ENCODE data around the gene CES1.
"Not testable (repeated sequence)": the region's sequence is repeated elsewhere in the genome, so short reads cannot be mapped to it uniquely, and the experiment has no call there.

The CES1 gene

GRCh38 chr16:55782091-55782792 is 50.7 kb downstream of the CES1 start:
- DNase-seq, result not testable (repeated sequence)

DNA sequence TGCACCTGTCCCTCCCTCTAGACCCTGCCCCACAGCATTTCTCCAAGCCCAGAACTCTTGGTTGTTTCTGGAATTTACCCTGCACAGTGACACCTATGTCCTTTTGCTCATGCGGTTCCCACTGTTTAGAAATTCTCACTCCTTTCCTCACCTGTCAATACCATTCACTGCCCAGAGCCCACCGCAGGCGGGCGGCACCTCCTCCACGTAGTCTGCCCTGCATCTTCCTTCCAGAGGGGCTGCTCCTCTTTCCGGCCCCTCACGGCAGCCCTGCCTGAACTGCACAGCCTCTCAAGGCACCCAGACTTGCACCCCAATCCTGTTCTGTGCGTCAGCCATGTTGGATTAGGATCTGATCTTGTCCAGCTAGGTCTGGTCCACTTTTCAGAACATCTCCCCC is 51.4 kb downstream of the CES1 start:
- DNase-seq, result not testable (repeated sequence)

DNA sequence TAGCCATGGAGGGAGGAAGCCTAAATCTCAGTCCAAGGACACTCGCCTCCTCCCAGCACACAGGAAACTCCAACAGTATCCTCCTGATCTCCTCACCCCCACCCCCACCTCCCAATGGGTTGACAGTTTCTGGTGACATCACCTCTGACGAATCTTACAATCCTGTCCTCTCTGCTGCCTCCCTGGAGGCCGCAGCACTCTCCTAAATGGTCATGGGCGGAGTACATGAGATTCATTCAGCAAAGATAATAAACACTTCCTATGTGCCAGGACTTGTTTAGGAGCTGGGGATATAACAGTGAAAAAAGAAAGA is 52.8 kb downstream of the CES1 start:
- DNase-seq, result not testable (repeated sequence)

DNA sequence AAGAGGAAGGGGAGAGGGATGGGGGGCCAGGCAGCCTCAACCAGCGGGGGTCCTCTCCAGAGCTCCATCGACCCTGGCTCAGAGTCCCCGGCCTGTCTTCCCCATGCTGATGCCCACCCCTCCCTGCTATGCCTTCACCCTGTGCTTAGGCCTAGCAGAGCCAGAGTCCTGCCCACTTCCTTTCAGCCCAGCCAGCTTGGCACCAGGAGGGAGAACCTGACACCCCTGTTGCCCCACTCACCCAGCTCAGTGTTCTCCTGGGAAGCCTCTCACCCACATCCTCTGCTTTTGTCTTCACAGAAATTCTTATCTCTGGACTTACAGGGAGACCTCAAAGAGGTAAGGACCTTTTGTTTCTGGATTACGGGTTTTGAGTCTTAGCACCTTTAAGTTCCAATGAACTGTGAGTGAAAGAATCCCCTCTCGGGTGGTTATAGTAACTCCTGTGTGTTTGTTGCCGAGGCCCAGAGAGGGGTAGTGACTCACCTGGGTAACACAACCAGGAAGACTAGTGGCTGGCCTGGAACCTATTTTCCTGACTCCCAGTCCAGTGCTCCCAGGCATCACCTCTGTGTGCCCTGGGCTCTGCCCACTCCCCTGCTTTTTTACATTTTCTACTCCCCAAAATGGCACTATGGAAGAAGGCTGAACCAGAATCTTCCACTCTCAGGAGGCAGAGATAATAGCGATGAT is 53.3 kb downstream of the CES1 start:
- no peak for DNase-seq

DNA sequence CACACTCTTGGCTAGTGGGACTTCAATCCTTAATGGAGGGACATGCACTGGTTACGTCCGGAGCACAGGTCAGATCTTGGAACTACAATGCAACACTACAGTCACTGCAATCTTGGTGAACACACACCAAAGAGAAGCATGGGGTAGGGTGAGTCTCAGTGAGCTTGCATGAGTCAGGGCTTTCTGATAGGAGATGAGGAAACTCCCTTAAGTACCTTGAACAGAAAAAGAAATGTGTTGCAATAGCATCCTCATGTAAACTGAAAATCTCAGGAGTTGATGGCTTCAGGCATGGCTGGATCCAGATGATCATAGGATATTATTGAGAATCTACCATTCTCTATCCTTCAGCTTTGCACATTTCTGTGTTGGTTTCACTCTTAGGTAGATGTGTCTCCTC is 54.1 kb downstream of the CES1 start:
- DNase-seq, result no peak

DNA sequence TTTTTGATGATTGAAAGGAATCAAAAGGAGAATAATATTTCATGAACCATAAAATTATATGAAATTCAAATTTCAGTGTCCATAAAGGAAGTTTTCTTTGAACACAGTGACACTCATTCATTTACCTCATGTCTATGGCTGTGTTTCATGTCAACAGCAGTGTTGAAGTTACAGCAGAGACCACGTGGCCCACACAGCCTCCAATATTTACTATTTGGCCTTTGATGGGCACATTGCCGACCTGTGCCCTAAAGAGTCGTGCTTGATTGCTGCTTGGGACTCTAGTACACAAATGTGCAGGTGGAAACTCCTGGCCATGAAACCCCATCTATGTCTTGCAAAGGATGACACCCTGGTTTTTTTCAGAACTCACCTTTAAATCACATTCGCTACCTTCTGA is 57.0 kb downstream of the CES1 start:
- no peak for DNase-seq

GRCh38 chr16:55773859-55774549 is 58.9 kb downstream of the CES1 start:
- no peak for DNase-seq

- no peak for DNase-seq
Observed at GRCh38 chr16:55765161-55765560, 67.7 kb downstream of the CES1 start.

DNA sequence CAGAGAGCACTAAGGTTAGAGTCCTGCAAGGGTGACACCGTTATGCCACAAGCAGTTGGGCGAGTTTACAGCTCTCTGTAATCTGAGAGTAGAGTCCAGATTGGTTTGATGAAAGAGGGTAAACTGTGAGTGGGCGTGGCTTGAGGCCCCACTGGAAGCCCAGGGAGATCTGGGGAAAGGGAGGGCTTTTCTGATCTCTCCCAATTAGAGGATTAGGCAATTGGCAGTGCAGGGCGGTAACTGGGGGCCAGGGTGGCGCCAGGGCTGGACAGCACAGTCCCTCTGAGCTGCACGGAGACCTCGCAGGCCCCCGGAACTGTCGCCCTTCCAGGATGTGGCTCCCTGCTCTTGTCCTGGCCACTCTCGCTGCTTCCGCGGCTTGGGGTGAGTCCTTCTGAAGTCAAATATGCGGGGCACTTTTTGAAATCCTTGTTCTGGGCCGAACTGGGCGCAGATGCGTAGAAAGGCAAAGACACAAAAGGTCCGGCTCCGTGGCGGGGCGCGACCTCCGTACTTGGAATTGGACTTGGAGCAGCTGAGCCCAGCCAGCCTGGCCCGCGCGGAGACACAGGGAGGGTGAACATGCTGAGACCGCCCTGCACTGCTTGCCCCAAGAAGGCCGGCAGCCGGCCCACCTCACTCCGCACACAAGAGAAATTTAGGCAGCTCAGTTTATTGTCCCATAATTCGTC is 72.4 kb downstream of the CES1 start:
- DNase-seq, result no peak

- not testable (repeated sequence) for DNase-seq
Observed at GRCh38 chr16:55759965-55760309, 73.0 kb downstream of the CES1 start.

GRCh38 chr16:55757595-55758527 is 75.0 kb downstream of the CES1 start:
- not testable (repeated sequence) for DNase-seq

GRCh38 chr16:55756963-55757362 is 75.9 kb downstream of the CES1 start:
- no peak for DNase-seq

GRCh38 chr16:55754056-55754455 is 78.8 kb downstream of the CES1 start:
- no peak for DNase-seq

DNA sequence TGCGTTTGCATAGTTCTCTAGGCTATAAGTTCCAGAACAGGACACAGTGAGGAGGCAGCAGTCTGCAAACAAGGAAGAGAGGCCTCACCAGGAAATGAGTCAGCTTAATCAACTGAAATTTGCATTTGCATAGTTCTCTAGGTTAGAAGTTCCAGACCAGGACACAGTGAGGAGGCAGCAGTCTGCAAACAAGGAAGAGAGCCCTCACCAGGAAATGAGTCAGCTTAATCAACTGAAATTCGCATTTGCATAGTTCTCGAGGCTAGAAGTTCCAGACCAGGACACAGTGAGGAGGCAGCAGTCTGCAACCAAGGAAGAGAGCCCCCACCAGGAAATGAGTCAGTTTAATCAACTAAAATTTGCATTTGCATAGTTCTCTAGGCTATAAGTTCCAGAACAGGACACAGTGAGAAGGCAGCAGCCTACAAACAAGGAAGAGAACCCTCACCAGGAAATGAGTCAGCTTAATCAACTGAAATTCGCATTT is 79.7 kb downstream of the CES1 start:
- DNase-seq, result not testable (repeated sequence)
